Measurements from ENCODE around the gene CRTC2. TPM values are rescaled to one million over a fixed set of nuclear protein-coding genes. Genes with fewer than 3 reads are reported as not detected.
A peak's percentile ranks its signal among the peaks of the same experiment; 100 is the strongest.
"Not testable (repeated sequence)": the region's sequence is repeated elsewhere in the genome, so short reads cannot be mapped to it uniquely, and the experiment has no call there.

CRTC2 gene
- total and polyA plus RNA-seq, 7 donors: 17.0 to 54.6 (median 31.3) TPM

- H3K36me3 ChIP-seq (ENCODE audit: insufficient read depth in 1 of 2, low read depth in 1 of 2): peaks cover 2 to 28% of the 10 kb centered on the region in 2 donors
- no peak overlapping the region for H3K4me3 ChIP-seq
- peaks cover 21% of the 10 kb centered on the region for H3K4me1 ChIP-seq
- H3K9me3 ChIP-seq: no peaks in the 10 kb centered on the region
- intact Hi-C loops (cut with DNase I): loop anchor here (2.0 to 10.0 kb wide), 5 partner anchors 40 to 415 kb away; partner anchors contain the start of genes DENND4B (in 1 of the 2), ILF2 (in 1 of the 2) and NPR1 (in 1 of the 2)
- H3K27ac ChIP-seq: peak overlapping the region; percentile 83
- no peak for TF ChIP-seq CTCF (IDR thresholded peaks at IDR 0.05)
- H3K27me3 ChIP-seq (ENCODE audit: insufficient read depth in 3 of 3, low read length in 2 of 3): no peaks in the 10 kb centered on the region
- 84 to 89% (median 88%) methylated on average over 7 to 8 of the region's 8 CpGs for WGBS, 3 donors
- DNase-seq (no peak), ATAC-seq (no peak)
These were observed 29.2 kb upstream of the CRTC2 start for GRCh38 chr1:153987621-153988020.

DNA sequence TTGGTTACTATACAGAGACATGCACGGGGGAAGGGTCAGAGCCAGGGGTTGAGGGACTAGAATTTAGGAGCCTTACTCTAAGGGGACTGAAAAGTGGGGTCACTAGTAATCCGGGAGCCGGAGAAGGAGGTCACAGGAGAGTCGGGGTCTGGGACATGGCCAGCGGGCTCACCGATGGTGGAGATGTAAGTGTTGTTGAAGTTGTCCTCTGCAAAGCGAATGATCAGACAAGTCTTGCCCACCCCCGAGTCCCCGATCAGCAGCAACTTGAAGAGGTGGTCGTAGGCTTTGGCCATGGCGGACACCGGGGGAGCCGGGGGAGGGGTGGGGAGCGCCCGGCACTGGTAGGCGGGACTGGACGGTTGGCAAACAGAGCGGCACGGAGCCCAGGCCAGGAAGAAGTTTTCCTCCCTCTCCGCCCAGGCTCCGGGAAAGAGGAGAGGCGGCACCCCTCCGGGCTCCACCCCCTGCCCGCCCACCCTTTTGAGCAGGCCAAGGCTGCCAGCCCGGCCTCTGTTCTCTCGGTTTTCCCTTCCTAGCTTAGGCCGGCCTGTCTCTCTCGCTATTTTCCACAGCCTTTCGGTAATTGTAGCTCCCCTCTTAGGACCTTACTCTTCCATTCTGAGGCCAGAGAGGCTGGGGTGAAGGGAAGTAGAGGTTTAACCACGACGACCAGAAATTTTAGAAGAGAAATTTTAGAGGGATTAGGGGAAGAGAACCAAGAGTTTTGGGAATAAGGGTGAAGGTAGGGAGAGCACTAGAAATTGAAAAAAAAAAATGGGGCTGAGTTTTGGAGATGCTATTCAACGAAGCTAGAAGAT lies 27.7 kb upstream of the CRTC2 start, which contains the start of gene RAB13:
Gene RAB13 (minus strand): TSS at position 399 of the 821 bp plus-strand sequence. CDS start 103 bp downstream, at position 296.
- Histone ChIP-seq H3K4me3 (peak within 1 kb of the TSS; percentile 77), H3K36me3 (ENCODE audit: insufficient read depth in 1 of 2, low read depth in 1 of 2) (peaks cover 0 to 22% of the 10 kb centered on the region in 2 donors), H3K4me1 (peaks cover 10% of the 10 kb centered on the region), H3K27ac (peak within 1 kb of the TSS; percentile 83), H3K9me3 (no peaks in the 10 kb centered on the region), H3K27me3 (ENCODE audit: insufficient read depth in 3 of 3, low read length in 2 of 3) (no peaks in the 10 kb centered on the region)
- no peak for TF ChIP-seq CTCF (IDR thresholded peaks at IDR 0.05)
- 1 to 3% (median 2%) methylated on average over 25 to 32 of the region's 32 CpGs for WGBS, 3 donors
- DNase-seq (peak; percentile 88 to 93), ATAC-seq (peak; percentile 74 to 79 (median 78))
- intact Hi-C loops (cut with DNase I): loop anchor here (2.0 to 10.0 kb wide), 5 partner anchors 39 to 414 kb away; partner anchors contain the start of genes DENND4B (in 1 of the 2), ILF2 (in 1 of the 2) and NPR1 (in 1 of the 2)

DNA sequence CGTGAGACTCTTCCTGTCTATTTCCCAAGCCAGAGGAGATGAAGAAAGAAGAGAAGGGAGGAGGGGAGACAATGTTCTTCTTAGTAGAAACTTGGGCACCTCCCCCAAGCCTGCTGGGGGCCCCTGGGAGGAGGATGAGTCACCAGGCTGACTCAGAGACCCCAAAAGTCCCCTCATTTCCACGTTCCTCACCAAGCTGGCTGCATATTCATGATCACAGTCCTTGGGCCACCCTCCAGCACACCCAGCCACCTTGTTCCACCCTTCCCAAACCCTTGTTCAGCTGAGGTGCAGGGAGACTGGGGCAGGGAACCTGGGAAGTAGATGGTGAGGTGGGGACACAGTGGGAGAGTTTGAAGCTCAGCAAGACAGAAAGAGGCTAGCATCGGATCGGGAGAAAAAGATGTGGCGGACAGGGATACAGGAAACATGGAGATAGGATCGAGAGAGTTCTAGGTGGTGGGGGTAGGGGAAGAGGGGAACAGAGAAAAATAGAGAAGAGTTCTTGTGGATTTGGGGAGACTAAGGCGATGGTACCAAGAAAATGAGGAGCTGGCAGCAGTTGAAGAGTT lies 27.0 kb upstream of the CRTC2 start:
- 18 to 26% (median 21%) methylated on average over 7 of the region's 7 CpGs for WGBS, 3 donors
- H3K9me3 ChIP-seq: no peaks in the 10 kb centered on the region
- intact Hi-C loops (cut with DNase I): loop anchor here (2.0 to 10.0 kb wide), 4 partner anchors 38 to 413 kb away; partner anchors contain the start of genes DENND4B (in 1 of the 2), ILF2 (in 1 of the 2) and NPR1 (in 1 of the 2)
- H3K27me3 ChIP-seq (ENCODE audit: insufficient read depth in 3 of 3, low read length in 2 of 3): no peaks in the 10 kb centered on the region
- TF ChIP-seq CTCF (IDR thresholded peaks at IDR 0.05): no peak
- H3K4me1 ChIP-seq: peaks cover 10% of the 10 kb centered on the region
- peak overlapping the region; percentile 83 for H3K27ac ChIP-seq
- ATAC-seq: peak in 3 of 4 donors; percentile 12 to 27 (median 18)
- H3K4me3 ChIP-seq: peak overlapping the region; percentile 77
- peaks cover 0 to 26% of the 10 kb centered on the region in 2 donors for H3K36me3 ChIP-seq (ENCODE audit: insufficient read depth in 1 of 2, low read depth in 1 of 2)
- DNase-seq: peak; percentile 72 to 81

GRCh38 chr1:153984123-153984894 lies 25.9 kb upstream of the CRTC2 start:
- peaks cover 10% of the 10 kb centered on the region for H3K4me1 ChIP-seq
- DNase-seq (no peak), ATAC-seq (no peak)
- intact Hi-C loops (cut with DNase I): loop anchor here (2.0 to 10.0 kb wide), 2 partner anchors 188 to 310 kb away; partner anchors contain the start of genes ILF2 (in 1 of the 2) and NPR1 (in 1 of the 2)
- H3K4me3 ChIP-seq: no peak overlapping the region
- WGBS, 3 donors: 60 to 72% (median 62%) methylated on average over 6 of the region's 6 CpGs
- no peaks in the 10 kb centered on the region for H3K27me3 ChIP-seq (ENCODE audit: insufficient read depth in 3 of 3, low read length in 2 of 3)
- H3K27ac ChIP-seq: no peak overlapping the region
- no peaks in the 10 kb centered on the region for H3K9me3 ChIP-seq
- H3K36me3 ChIP-seq (ENCODE audit: insufficient read depth in 1 of 2, low read depth in 1 of 2): peaks cover 0 to 26% of the 10 kb centered on the region in 2 donors
- TF ChIP-seq CTCF (IDR thresholded peaks at IDR 0.05): no peak

- not testable (repeated sequence) for H3K27me3 ChIP-seq (ENCODE audit: insufficient read depth in 3 of 3, low read length in 2 of 3); H3K9me3 ChIP-seq; ATAC-seq; DNase-seq; H3K4me3 ChIP-seq; H3K27ac ChIP-seq
- H3K36me3 ChIP-seq (ENCODE audit: insufficient read depth in 1 of 2, low read depth in 1 of 2): peaks cover 0 to 26% of the 10 kb centered on the region in 2 donors
- 71 to 86% (median 80%) methylated on average over 2 of the region's 2 CpGs for WGBS, 3 donors
- intact Hi-C loops (cut with DNase I): loop anchor here in 1 of 2 donors (10.0 kb wide), 1 partner anchor 307 kb away; the partner anchor contains the start of genes ILF2 and NPR1
- peaks cover 19% of the 10 kb centered on the region for H3K4me1 ChIP-seq
These were observed 23.3 kb upstream of the CRTC2 start for GRCh38 chr1:153981735-153982134.

GRCh38 chr1:153979091-153979490 lies 20.7 kb upstream of the CRTC2 start:
- Histone ChIP-seq H3K27ac (peak overlapping the region; percentile 94), H3K4me1 (peaks cover 20% of the 10 kb centered on the region), H3K36me3 (ENCODE audit: insufficient read depth in 1 of 2, low read depth in 1 of 2) (peaks cover 0 to 50% of the 10 kb centered on the region in 2 donors)
- H3K9me3 ChIP-seq; DNase-seq; ATAC-seq; H3K27me3 ChIP-seq (ENCODE audit: insufficient read depth in 3 of 3, low read length in 2 of 3); H3K4me3 ChIP-seq; intact Hi-C loops (cut with DNase I): not testable (repeated sequence)
- WGBS, 3 donors: 87 to 90% (median 88%) methylated on average over 12 of the region's 12 CpGs

Measured in psoas muscle (tissue), 8 donors.